ENCODE measurements around the gene COL1A1. TPM values are rescaled to one million over a fixed set of nuclear protein-coding genes. Genes with fewer than 3 reads are reported as not detected.

The COL1A1 gene
- total RNA-seq, 2 experiments from 2014 or later: 0.18 to 0.26 TPM

DNA sequence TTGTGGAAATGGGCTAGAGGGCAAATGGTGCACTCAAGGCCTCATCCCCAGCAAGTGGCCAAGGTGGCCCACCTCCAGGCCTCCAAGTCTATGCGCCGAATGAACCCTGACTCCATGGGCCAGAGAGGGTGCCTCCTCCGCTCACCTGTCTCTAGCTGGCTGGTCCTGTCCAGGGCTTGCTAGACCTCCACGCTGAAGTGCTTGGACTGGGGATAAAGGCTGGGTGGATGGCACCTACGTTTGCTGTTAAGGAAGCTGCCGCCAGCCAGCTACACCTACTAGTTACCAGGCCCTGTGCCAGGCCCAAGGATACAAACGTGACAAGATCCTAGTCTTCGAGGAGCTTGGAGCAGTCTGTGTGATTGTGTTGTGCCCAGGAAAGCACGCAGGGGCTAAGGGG, 36.4 kb downstream of the COL1A1 start:
- DNase-seq: no peak
- no peak overlapping the region for H3K27ac Mint-ChIP-seq
- ChIA-PET CTCF (interaction anchor here (0.6 to 1.8 kb wide), 5 partner anchors 13 to 36 kb away, joined by 3 to 6 read pairs (median 3); partner anchors contain the start of gene COL1A1), POLR2A (no interaction called here)
- H3K27me3 Mint-ChIP-seq (ENCODE audit: low read depth): peaks cover 2% of the 10 kb centered on the region
- no peak for ATAC-seq
- no peak overlapping the region for H3K4me3 Mint-ChIP-seq
- H3K9me3 Mint-ChIP-seq (ENCODE audit: insufficient read depth): no peaks in the 10 kb centered on the region
- H3K36me3 Mint-ChIP-seq (ENCODE audit: low read depth): no peaks in the 10 kb centered on the region
- peaks cover 38% of the 10 kb centered on the region for H3K4me1 Mint-ChIP-seq (ENCODE audit: low read depth)

GRCh38 chr17:50164697-50164988, 36.8 kb downstream of the COL1A1 start:
- ATAC-seq (no peak), DNase-seq (no peak)
- H3K4me3 Mint-ChIP-seq: no peak overlapping the region
- no peak overlapping the region for H3K27ac Mint-ChIP-seq
- H3K36me3 Mint-ChIP-seq (ENCODE audit: low read depth): no peaks in the 10 kb centered on the region
- peaks cover 7% of the 10 kb centered on the region for H3K27me3 Mint-ChIP-seq (ENCODE audit: low read depth)
- H3K4me1 Mint-ChIP-seq (ENCODE audit: low read depth): peaks cover 42% of the 10 kb centered on the region
- ChIA-PET CTCF (interaction anchor here (1.3 to 1.8 kb wide), 3 partner anchors 9 to 34 kb away, joined by 3 to 6 read pairs (median 3); no protein-coding TSS in a partner anchor), POLR2A (no interaction called here)
- H3K9me3 Mint-ChIP-seq (ENCODE audit: insufficient read depth): no peaks in the 10 kb centered on the region

DNA sequence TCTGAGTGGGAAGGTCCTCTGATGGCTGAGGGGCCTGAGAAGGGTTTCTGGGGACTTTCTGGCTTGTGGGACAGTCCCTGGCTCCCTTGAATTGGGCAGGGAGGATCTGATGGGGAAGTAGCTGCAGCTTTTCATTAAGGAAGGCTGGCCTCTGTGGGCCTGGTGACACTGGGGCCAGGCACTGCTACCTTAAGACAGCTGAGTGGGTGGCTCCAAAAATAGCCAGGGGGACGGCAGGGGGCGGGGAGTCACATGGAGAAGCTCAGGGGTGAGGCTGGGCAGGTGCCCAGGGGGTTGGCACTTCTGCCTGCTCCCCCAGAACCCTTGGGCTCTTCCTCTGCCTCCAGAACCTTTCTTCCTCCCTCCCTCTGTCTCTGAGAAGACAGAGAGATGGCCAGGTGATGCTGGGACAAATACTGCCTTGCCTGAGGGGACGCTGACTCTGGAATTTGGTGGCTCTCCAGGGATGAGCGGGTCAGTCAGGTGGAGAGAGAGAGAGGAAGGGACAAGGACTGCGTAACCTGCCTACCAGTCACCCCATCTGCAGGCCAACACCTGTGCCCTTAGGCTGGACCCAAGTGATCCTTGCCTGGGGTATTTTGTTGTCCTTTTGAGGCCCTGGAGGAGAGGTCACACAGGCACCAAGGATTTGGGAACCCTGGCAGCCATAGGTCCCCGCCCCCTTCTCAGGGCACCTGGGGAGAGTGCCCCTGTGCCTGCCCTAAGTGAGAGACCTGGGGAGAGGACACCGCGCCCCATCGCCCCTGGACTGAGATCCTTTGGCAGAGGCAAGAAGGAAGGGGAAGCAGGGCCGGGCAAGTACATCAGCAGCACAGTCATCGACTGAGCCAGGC, 37.4 kb downstream of the COL1A1 start:
- Mint-ChIP-seq H3K9me3 (ENCODE audit: insufficient read depth) (no peaks in the 10 kb centered on the region), H3K27ac (no peak overlapping the region), H3K36me3 (ENCODE audit: low read depth) (no peaks in the 10 kb centered on the region), H3K4me1 (ENCODE audit: low read depth) (peaks cover 38% of the 10 kb centered on the region), H3K27me3 (ENCODE audit: low read depth) (peaks cover 7% of the 10 kb centered on the region), H3K4me3 (no peak overlapping the region)
- DNase-seq (no peak), ATAC-seq (no peak)
- ChIA-PET POLR2A (no interaction called here), CTCF (interaction anchor here (1.0 to 1.4 kb wide), 7 partner anchors 9 to 71 kb away, joined by 3 to 5 read pairs (median 3); no protein-coding TSS in a partner anchor)

DNA sequence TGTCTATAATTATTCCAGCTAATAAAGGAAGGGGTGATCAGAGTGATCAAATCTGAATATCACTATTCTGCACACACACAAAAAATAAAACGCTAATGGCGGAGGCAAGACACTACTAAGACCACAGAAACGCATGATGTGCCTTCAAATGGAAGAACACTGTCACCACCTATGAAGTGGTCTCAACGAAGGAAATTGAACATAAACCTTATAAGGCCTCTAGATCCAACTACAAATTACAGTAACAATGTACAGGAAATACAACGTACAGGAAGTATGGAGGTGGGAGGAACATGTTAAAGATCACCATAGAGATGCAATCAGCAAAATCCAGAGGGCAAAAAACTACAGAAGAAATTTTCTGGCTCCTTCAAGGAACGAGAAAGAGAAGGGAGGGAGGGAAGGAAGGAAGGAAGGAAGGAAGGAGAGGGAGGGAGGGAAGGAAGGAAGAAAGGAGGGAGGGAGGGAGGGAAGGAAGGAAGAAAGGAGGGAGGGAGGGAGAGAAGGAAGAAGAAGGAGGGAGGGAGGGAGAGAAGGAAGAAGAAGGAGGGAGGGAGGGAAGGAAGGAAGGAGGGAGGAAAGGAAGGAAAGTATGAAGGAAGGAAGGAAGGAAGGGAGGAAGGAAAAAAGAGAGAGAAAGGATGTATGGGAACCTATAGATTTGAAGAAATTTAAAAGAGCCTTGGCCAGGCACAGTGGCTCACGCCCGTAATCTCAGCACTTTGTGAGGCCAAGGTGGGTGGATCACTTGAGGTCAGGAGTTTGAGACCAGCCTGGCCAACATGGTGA, 38.8 kb downstream of the COL1A1 start:
- ChIA-PET CTCF (interaction anchor here (0.8 to 2.8 kb wide), 26 partner anchors 8 to 234 kb away, joined by 3 to 118 read pairs (median 6); partner anchors contain the start of genes COL1A1, LRRC59, PPP1R9B and TMEM92), POLR2A (interaction anchor here (1.2 to 2.8 kb wide), 4 partner anchors 11 to 24 kb away, joined by 3 to 43 read pairs (median 6); partner anchors contain the start of gene PPP1R9B)
- peaks cover 42% of the 10 kb centered on the region for H3K4me1 Mint-ChIP-seq (ENCODE audit: low read depth)
- H3K9me3 Mint-ChIP-seq (ENCODE audit: insufficient read depth): no peaks in the 10 kb centered on the region
- no peak overlapping the region for H3K4me3 Mint-ChIP-seq
- H3K27ac Mint-ChIP-seq: peak overlapping the region; percentile 65
- H3K27me3 Mint-ChIP-seq (ENCODE audit: low read depth): peaks cover 7% of the 10 kb centered on the region
- DNase-seq (no peak), ATAC-seq (no peak)
- no peaks in the 10 kb centered on the region for H3K36me3 Mint-ChIP-seq (ENCODE audit: low read depth)

DNA sequence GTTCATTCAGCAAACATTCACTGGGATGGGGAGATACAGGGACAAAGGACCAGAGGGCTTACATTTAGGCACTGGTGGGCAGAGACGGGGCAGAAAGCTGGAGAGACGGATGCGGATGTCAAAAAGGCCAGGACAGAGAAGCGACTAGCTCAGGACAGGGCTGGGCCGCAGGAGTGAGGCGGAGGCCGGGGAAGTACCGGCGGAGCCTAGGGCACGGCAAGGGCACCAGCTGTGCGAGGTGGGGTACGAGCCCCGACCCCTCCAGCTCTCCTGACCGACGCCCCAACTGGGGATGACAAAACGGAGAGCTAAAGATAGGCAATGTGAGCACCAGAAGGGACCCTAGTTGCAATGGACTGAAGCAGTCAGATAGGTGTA, 39.5 kb downstream of the COL1A1 start:
- CTCF ChIA-PET: interaction anchor here (0.6 to 2.8 kb wide), 28 partner anchors 8 to 235 kb away, joined by 3 to 118 read pairs (median 6); partner anchors contain the start of genes COL1A1, LRRC59, PPP1R9B and TMEM92
- ATAC-seq (no peak), DNase-seq (no peak)
- Mint-ChIP-seq H3K36me3 (ENCODE audit: low read depth) (no peaks in the 10 kb centered on the region), H3K9me3 (ENCODE audit: insufficient read depth) (no peaks in the 10 kb centered on the region), H3K27me3 (ENCODE audit: low read depth) (peaks cover 7% of the 10 kb centered on the region), H3K4me1 (ENCODE audit: low read depth) (peaks cover 49% of the 10 kb centered on the region), H3K27ac (peak overlapping the region; percentile 88), H3K4me3 (peak overlapping the region; percentile 75)
- POLR2A ChIA-PET: interaction anchor here (0.9 to 2.8 kb wide), 6 partner anchors 11 to 211 kb away, joined by 3 to 43 read pairs (median 5); partner anchors contain the start of genes EME1, MRPL27 and PPP1R9B

DNA sequence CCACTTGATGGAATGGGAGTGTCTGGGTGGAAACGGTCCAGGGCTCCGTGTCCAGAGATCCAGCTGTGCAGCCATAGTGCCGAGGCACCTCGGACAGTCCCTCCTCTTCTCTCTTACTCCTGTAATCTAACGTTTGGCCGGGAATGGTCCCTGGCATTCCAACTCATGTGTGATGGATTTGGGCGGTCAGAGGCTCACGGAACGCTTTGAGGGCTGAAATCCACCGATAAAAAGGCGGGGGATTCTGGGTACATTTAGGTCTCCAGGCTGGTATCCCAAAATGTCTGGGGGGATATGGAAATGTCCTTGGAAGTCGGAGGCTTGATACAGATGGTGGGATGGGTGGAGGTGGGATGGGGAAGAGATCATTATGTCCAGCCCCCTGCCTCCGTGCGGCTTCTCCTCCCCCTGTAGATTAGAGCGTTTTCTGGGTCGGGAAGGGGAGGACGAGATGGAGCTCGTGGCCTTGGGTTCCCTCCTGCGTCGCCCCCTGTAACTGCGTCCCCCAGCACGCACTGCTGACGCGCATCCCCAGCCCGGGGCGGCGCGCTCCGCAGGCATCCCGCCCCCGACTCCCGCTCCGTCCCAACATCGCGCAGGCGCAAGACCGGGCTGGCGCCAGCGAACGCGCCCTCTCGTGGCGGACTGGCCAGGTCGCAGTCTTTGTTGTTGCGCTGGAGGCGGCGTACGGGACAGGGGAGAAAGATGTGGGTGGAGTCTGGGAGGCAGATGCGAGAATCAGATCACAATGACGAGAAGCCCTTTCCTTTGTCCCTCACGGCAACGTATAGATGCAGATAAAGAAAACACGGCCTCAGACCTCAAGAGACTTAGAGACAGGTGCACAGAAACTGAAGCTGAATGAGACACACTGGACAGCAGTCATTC, 40.2 kb downstream of the COL1A1 start:
- peaks cover 49% of the 10 kb centered on the region for H3K4me1 Mint-ChIP-seq (ENCODE audit: low read depth)
- ATAC-seq (peak; percentile 97), DNase-seq (peak; percentile 96)
- H3K4me3 Mint-ChIP-seq: peak overlapping the region; percentile 75
- POLR2A ChIA-PET: interaction anchor here (0.9 to 2.8 kb wide), 7 partner anchors 10 to 212 kb away, joined by 3 to 43 read pairs (median 4); partner anchors contain the start of genes EME1, MRPL27 and PPP1R9B
- no peaks in the 10 kb centered on the region for H3K36me3 Mint-ChIP-seq (ENCODE audit: low read depth)
- H3K27me3 Mint-ChIP-seq (ENCODE audit: low read depth): peaks cover 7% of the 10 kb centered on the region
- peak overlapping the region; percentile 88 for H3K27ac Mint-ChIP-seq
- no peaks in the 10 kb centered on the region for H3K9me3 Mint-ChIP-seq (ENCODE audit: insufficient read depth)
- CTCF ChIA-PET: interaction anchor here (0.6 to 2.8 kb wide), 32 partner anchors 9 to 137 kb away, joined by 3 to 118 read pairs (median 5); partner anchors contain the start of genes COL1A1, PPP1R9B and TMEM92

GRCh38 chr17:50157891-50158290, 43.5 kb downstream of the COL1A1 start:
- DNase-seq (peak; percentile 58), ATAC-seq (no peak)
- Mint-ChIP-seq H3K9me3 (ENCODE audit: insufficient read depth) (no peaks in the 10 kb centered on the region), H3K27ac (peak overlapping the region; percentile 64), H3K27me3 (ENCODE audit: low read depth) (peaks cover 7% of the 10 kb centered on the region), H3K4me3 (peak overlapping the region; percentile 9), H3K4me1 (ENCODE audit: low read depth) (peaks cover 67% of the 10 kb centered on the region), H3K36me3 (ENCODE audit: low read depth) (no peaks in the 10 kb centered on the region)
- ChIA-PET CTCF (interaction anchor here (1.0 to 2.4 kb wide), 8 partner anchors 9 to 64 kb away, joined by 3 to 15 read pairs (median 4); no protein-coding TSS in a partner anchor), POLR2A (no interaction called here)

DNA sequence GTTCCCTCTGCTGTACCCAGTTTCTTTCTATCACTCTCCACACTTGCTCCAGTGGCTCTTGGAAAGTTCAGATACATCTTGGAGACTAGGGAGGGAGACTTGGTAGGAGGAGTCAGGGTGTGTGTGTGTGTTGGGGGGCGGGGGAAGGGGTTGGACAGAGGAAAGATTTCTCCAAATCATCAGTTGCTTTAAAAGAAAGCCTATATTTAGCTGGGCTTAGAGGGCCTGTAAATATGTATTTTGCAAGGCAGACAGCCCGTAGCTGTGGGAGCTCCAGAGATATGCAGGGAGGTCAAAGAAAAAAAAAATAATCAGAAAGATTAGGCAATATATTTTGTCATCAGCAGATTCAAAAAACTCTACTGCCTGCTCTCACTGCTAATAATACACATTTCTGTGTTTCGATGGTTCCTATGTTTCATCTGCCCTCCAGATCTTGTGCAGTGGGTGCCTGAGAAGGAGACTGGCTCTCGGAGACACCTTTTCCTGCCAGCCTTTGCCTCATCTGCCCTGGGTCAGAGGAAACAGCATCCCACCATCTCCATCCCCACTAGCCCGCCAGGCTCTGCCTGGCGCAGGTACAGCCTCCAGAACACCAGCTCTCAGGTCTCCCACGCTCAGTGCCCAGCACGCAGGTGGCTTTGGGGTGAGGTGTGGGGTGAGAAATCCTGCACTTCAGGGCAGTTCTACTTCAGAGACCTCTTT, 46.2 kb downstream of the COL1A1 start:
- DNase-seq: no peak
- CTCF ChIA-PET: interaction anchor here (0.6 to 9.1 kb wide), 4 partner anchors 9 to 22 kb away, joined by 3 to 67 read pairs (median 4); no protein-coding TSS in a partner anchor
- H3K27ac Mint-ChIP-seq: peak overlapping the region; percentile 57
- H3K4me1 Mint-ChIP-seq (ENCODE audit: low read depth): peaks cover 59% of the 10 kb centered on the region
- H3K36me3 Mint-ChIP-seq (ENCODE audit: low read depth): no peaks in the 10 kb centered on the region
- H3K9me3 Mint-ChIP-seq (ENCODE audit: insufficient read depth): no peaks in the 10 kb centered on the region
- ATAC-seq: no peak
- no peak overlapping the region for H3K4me3 Mint-ChIP-seq
- H3K27me3 Mint-ChIP-seq (ENCODE audit: low read depth): peaks cover 6% of the 10 kb centered on the region
- POLR2A ChIA-PET: no interaction called here

GRCh38 chr17:50154604-50155003, 46.8 kb downstream of the COL1A1 start:
- ChIA-PET CTCF (interaction anchor here (0.9 to 9.1 kb wide), 6 partner anchors 9 to 60 kb away, joined by 3 to 67 read pairs (median 6); no protein-coding TSS in a partner anchor), POLR2A (interaction anchor here (0.7 kb wide), 1 partner anchor 225 kb away, joined by 3 read pairs; no protein-coding TSS in a partner anchor)
- no peak for DNase-seq
- peak overlapping the region; percentile 57 for H3K27ac Mint-ChIP-seq
- no peaks in the 10 kb centered on the region for H3K9me3 Mint-ChIP-seq (ENCODE audit: insufficient read depth)
- no peaks in the 10 kb centered on the region for H3K27me3 Mint-ChIP-seq (ENCODE audit: low read depth)
- no peaks in the 10 kb centered on the region for H3K36me3 Mint-ChIP-seq (ENCODE audit: low read depth)
- ATAC-seq: no peak
- peaks cover 53% of the 10 kb centered on the region for H3K4me1 Mint-ChIP-seq (ENCODE audit: low read depth)
- H3K4me3 Mint-ChIP-seq: no peak overlapping the region

Measured in activated CD8-positive, alpha-beta T cell treated with anti-CD3 and anti-CD28 coated beads, Interleukin-2, amount 10 ng/mL, durations not matched to agents 7 days and 5 days (primary cell).